Mesendoderm (in vitro differentiated cells): Measurements from ENCODE around the gene SCIMP.
A peak's percentile ranks its signal among the peaks of the same experiment; 100 is the strongest.

Experiments
- DNase-seq: peaks from one replicate; pipeline ENCODE4 v3.0.0; 2013
- H2AK5ac ChIP-seq: 2 replicates; pipeline ENCODE4 v1.6.1; 2013; ENCODE audit warnings: low read length, inconsistent platforms
- H2BK120ac ChIP-seq: 2 replicates; pipeline ENCODE4 v1.6.1; 2013; ENCODE audit warnings: low read depth, mild to moderate bottlenecking, low read length, moderate library complexity, mixed read lengths
- H2BK15ac ChIP-seq: replicated peaks from 2 replicates; pipeline ENCODE4 v1.6.1; 2013; ENCODE audit warnings: low read depth, mild to moderate bottlenecking, moderate library complexity
- H2BK5ac ChIP-seq: 2 replicates; pipeline ENCODE4 v1.6.1; 2013; ENCODE audit warnings: low read length, inconsistent platforms
- H3K18ac ChIP-seq: 2 replicates; pipeline ENCODE4 v1.6.1; 2013; ENCODE audit warnings: mild to moderate bottlenecking, low read length, mixed read lengths
- H3K23ac ChIP-seq: one replicate; pipeline ENCODE4 v1.6.1; 2013; ENCODE audit warnings: low read length
- H3K27ac ChIP-seq: 2 replicates; pipeline ENCODE4 v1.5.1; 2013; ENCODE audit warnings: low read depth, mild to moderate bottlenecking, inconsistent platforms, low read length, moderate library complexity
- H3K27me3 ChIP-seq: 2 replicates; pipeline ENCODE4 v1.6.1; 2013; ENCODE audit warnings: low read length, control low read depth, mild to moderate bottlenecking, inconsistent platforms; ENCODE audit not compliant: insufficient read depth, poor library complexity
- H3K36me3 ChIP-seq: 2 replicates; pipeline ENCODE4 v1.6.1; 2013; ENCODE audit warnings: low read length, inconsistent platforms; ENCODE audit not compliant: control insufficient read depth, insufficient read depth
- H3K4ac ChIP-seq: one replicate; pipeline ENCODE4 v1.6.1; 2013; ENCODE audit warnings: low read depth, mild to moderate bottlenecking, low read length, moderate library complexity
- H3K4me1 ChIP-seq: 2 replicates; pipeline ENCODE4 v1.6.1; 2013; ENCODE audit warnings: low read depth, low read length, inconsistent platforms; ENCODE audit not compliant: control insufficient read depth
- H3K4me2 ChIP-seq: 2 replicates; pipeline ENCODE4 v1.6.1; 2013; ENCODE audit warnings: low read length
- H3K4me3 ChIP-seq: 2 replicates; pipeline ENCODE4 v1.5.1; 2013; ENCODE audit warnings: mild to moderate bottlenecking, low read length
- H3K56ac ChIP-seq: one replicate; pipeline ENCODE4 v1.6.1; 2013; ENCODE audit warnings: low read length
- H3K79me1 ChIP-seq: 2 replicates; pipeline ENCODE4 v1.6.1; 2013; ENCODE audit warnings: low read length, inconsistent platforms
- H3K79me2 ChIP-seq: 2 replicates; pipeline ENCODE4 v1.6.1; 2013; ENCODE audit warnings: mild to moderate bottlenecking, low read length; ENCODE audit not compliant: control insufficient read depth, insufficient read depth
- H3K9ac ChIP-seq: 2 replicates; pipeline ENCODE4 v1.6.1; 2013; ENCODE audit warnings: low read length, inconsistent platforms
- H4K5ac ChIP-seq: one replicate; pipeline ENCODE4 v1.6.1; 2013; ENCODE audit warnings: low read length
- H4K8ac ChIP-seq: one replicate; pipeline ENCODE4 v1.6.1; 2013; ENCODE audit warnings: low read depth, mild to moderate bottlenecking, control low read depth, low read length, moderate library complexity
- WGBS: extraction: QIAGEN DNeasy Blood & Tissue Kit; methylation state at CpG from one replicate; pipeline ENCODE4 v1.1.7; 2013; ENCODE audit warnings: low lambda C conversion rate, missing lambda C conversion rate; ENCODE audit not compliant: insufficient coverage; ENCODE audit errors: extremely low coverage; 5-methylcytosine and 5-hydroxymethylcytosine counted together

The SCIMP gene

DNA sequence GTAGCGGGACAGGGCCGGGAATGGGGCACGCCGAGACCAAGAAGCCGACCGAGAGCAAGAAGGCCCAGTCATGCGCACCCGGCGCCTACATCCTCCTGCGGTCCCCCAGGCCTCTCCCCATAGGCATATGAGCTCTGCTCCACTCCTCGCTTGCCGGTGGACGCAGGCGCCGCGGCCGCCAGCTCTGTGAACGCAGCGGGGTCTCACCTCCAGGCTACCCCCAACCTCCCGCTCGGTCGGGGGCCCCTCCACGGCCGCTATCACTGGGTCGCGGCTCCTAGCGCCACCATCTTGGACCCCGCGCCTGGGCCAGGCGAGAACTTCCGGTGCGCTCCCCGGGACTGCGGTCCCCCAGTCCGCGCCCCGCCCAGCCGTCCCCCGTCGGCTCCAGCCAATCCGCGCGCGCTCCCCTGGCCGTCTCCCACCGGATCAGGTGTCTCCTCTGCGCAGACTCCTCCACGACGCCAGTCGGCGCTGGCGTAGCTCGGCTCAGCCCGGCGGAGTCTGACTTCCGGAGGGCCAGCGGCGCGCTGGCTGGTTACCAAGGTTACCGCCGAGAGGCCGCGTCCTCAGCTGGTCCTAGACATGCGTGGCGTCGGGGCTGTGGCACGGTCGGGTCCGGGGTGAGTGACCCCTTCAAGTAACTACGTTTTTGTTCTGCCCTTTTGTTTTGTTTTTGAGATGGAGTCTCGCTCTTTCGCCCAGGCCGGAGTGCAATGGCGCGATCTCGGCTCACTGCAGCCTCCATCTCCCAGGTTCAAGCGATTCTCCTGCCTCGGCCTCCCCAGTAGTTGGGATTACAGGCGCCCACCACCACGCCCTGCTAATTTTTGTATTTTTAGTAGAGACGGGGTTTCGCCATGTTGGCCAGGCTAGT lies 42.9 kb downstream of the SCIMP start, which contains the start of gene ZNF594:
TSS of gene ZNF594 (minus strand) at position 328 of the 877 bp plus-strand sequence. CDS start 7,612 bp downstream, outside the sequence.
- no peaks in the 10 kb centered on the region for H3K79me2 ChIP-seq
- H3K4me1 ChIP-seq: no peaks in the 10 kb centered on the region
- no peak within 1 kb of the TSS for H2AK5ac ChIP-seq
- peak within 1 kb of the TSS; percentile 86 for H3K18ac ChIP-seq
- H3K79me1 ChIP-seq: peaks cover 4% of the 10 kb centered on the region
- H2BK120ac ChIP-seq: no peak within 1 kb of the TSS
- peak within 1 kb of the TSS; percentile 97 for H4K5ac ChIP-seq
- H3K4me3 ChIP-seq: peak within 1 kb of the TSS; percentile 88
- peak within 1 kb of the TSS; percentile 99 for H4K8ac ChIP-seq
- DNase-seq: peak; percentile 97
- H3K27ac ChIP-seq: no peak within 1 kb of the TSS
- H2BK15ac ChIP-seq: no peak within 1 kb of the TSS
- no peak within 1 kb of the TSS for H3K23ac ChIP-seq
- peak within 1 kb of the TSS; percentile 95 for H3K56ac ChIP-seq
- peak within 1 kb of the TSS; percentile 77 for H3K4ac ChIP-seq
- peak within 1 kb of the TSS; percentile 80 for H3K4me2 ChIP-seq
- H3K27me3 ChIP-seq: no peaks in the 10 kb centered on the region
- peak within 1 kb of the TSS; percentile 87 for H3K9ac ChIP-seq
- no peak within 1 kb of the TSS for H2BK5ac ChIP-seq
- H3K36me3 ChIP-seq: no peaks in the 10 kb centered on the region
- no CpG with 5 or more reads among the region's 82 CpGs for WGBS

DNA sequence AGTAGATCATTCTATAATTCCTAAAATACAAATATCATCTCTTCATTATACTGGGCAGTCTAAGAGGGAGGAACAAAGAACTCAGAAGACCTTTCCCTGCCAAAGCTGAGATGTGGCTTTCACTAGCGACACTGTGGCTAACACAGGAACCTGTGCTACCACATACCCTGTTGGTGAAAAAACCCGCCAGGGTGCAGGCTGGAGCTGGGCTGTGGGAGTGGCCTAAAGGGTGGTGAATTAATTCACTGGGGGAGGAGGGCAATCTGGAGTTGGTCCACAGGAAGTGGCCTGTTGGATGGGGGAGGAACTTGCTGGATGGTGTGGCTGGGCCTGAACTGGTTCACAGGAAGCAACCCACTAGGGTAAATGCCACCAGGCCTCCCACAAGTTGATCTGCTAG lies 50.4 kb downstream of the SCIMP start:
- no peak overlapping the region for H4K8ac ChIP-seq
- peak overlapping the region; percentile 38 for H3K4me3 ChIP-seq
- no peak for DNase-seq
- whole genome bisulfite sequencing: no CpG with 5 or more reads among the region's 2 CpGs
- no peak overlapping the region for H3K56ac ChIP-seq
- peaks cover 11% of the 10 kb centered on the region for H3K36me3 ChIP-seq
- H3K79me1 ChIP-seq: no peaks in the 10 kb centered on the region
- H3K27me3 ChIP-seq: no peaks in the 10 kb centered on the region
- H3K79me2 ChIP-seq: no peaks in the 10 kb centered on the region
- H2BK5ac ChIP-seq: no peak overlapping the region
- H3K27ac ChIP-seq: no peak overlapping the region
- H2AK5ac ChIP-seq: no peak overlapping the region
- H3K4me1 ChIP-seq: no peaks in the 10 kb centered on the region
- no peak overlapping the region for H3K4ac ChIP-seq
- no peak overlapping the region for H3K23ac ChIP-seq
- H2BK120ac ChIP-seq: no peak overlapping the region
- no peak overlapping the region for H3K4me2 ChIP-seq
- no peak overlapping the region for H4K5ac ChIP-seq
- no peak overlapping the region for H3K9ac ChIP-seq
- H2BK15ac ChIP-seq: no peak overlapping the region
- H3K18ac ChIP-seq: no peak overlapping the region

DNA sequence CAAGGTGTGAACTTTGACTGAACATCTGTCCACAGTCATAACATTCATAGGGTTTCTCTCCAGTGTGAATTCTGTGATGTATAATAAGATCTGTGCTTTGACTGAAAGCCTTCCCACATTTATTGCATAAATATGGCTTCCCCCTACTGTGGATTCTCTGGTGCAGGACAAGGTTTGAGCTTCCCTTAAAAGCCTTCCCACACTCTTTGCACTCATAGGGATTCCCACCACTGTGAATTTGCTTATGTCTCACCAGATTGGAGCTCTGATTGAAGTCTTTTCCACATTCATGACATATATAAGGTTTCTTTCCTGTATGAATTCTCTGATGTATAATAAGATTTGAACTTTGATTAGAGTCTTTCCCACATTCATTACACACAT lies 51.3 kb downstream of the SCIMP start:
- H3K27ac ChIP-seq: no peak overlapping the region
- no peaks in the 10 kb centered on the region for H3K79me2 ChIP-seq
- no peak overlapping the region for H2BK15ac ChIP-seq
- no peak overlapping the region for H3K9ac ChIP-seq
- no peak overlapping the region for H2AK5ac ChIP-seq
- H4K8ac ChIP-seq: no peak overlapping the region
- no peak overlapping the region for H2BK120ac ChIP-seq
- peak overlapping the region; percentile 28 for H3K4me3 ChIP-seq
- H3K18ac ChIP-seq: no peak overlapping the region
- H2BK5ac ChIP-seq: no peak overlapping the region
- H3K23ac ChIP-seq: no peak overlapping the region
- H4K5ac ChIP-seq: no peak overlapping the region
- peaks cover 11% of the 10 kb centered on the region for H3K36me3 ChIP-seq
- H3K27me3 ChIP-seq: no peaks in the 10 kb centered on the region
- no peak overlapping the region for H3K4me2 ChIP-seq
- H3K4ac ChIP-seq: no peak overlapping the region
- H3K79me1 ChIP-seq: no peaks in the 10 kb centered on the region
- DNase-seq: no peak
- H3K56ac ChIP-seq: no peak overlapping the region
- no peaks in the 10 kb centered on the region for H3K4me1 ChIP-seq

DNA sequence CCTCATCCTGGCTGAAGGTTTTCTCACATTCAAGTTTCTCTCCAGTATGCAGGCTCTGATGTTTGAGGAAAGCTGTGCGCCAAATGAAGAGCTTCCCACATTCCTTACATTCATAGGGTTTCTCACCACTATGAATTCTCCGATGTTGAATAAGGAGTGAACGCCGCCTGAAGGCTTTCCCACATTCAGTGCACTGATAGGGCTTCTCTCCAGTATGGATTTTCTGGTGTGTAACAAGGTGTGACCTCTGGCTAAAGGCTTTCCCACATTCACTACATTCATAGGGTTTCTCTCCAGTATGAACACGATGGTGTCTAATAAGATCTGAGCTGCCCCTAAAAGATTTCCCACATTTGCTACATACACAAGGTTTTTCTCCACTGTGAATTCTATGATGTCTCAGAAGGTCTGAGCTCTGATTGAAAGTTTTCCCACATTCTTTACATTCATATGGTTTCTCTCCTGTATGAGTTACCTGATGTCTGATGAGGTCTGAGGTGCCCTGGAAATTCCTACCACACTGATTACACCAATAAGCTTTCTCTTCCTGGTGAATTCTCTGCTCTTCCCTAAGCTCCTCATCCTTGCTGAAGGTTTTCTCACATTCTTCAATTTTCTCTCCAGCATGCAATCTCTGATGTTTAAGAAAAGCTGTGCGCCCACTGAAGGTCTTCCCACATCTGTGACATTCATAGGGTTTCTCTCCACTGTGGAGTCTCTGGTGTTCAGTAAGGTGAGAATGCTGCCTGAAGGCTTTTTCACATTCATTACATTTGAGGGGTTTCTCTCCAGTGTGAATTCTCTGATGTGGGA lies 51.9 kb downstream of the SCIMP start:
- H3K18ac ChIP-seq: no peak overlapping the region
- H3K27me3 ChIP-seq: no peaks in the 10 kb centered on the region
- no peak overlapping the region for H3K27ac ChIP-seq
- no peak for DNase-seq
- no peak overlapping the region for H3K4ac ChIP-seq
- H3K79me2 ChIP-seq: no peaks in the 10 kb centered on the region
- no peaks in the 10 kb centered on the region for H3K79me1 ChIP-seq
- no peak overlapping the region for H2BK15ac ChIP-seq
- no peak overlapping the region for H3K23ac ChIP-seq
- no peak overlapping the region for H4K5ac ChIP-seq
- no peak overlapping the region for H2AK5ac ChIP-seq
- H3K4me3 ChIP-seq: peak overlapping the region; percentile 33
- no peak overlapping the region for H2BK120ac ChIP-seq
- H3K4me2 ChIP-seq: no peak overlapping the region
- no peak overlapping the region for H3K9ac ChIP-seq
- no peak overlapping the region for H3K56ac ChIP-seq
- no peak overlapping the region for H4K8ac ChIP-seq
- peaks cover 11% of the 10 kb centered on the region for H3K36me3 ChIP-seq
- H2BK5ac ChIP-seq: no peak overlapping the region
- WGBS: no CpG with 5 or more reads among the region's 6 CpGs
- H3K4me1 ChIP-seq: no peaks in the 10 kb centered on the region

DNA sequence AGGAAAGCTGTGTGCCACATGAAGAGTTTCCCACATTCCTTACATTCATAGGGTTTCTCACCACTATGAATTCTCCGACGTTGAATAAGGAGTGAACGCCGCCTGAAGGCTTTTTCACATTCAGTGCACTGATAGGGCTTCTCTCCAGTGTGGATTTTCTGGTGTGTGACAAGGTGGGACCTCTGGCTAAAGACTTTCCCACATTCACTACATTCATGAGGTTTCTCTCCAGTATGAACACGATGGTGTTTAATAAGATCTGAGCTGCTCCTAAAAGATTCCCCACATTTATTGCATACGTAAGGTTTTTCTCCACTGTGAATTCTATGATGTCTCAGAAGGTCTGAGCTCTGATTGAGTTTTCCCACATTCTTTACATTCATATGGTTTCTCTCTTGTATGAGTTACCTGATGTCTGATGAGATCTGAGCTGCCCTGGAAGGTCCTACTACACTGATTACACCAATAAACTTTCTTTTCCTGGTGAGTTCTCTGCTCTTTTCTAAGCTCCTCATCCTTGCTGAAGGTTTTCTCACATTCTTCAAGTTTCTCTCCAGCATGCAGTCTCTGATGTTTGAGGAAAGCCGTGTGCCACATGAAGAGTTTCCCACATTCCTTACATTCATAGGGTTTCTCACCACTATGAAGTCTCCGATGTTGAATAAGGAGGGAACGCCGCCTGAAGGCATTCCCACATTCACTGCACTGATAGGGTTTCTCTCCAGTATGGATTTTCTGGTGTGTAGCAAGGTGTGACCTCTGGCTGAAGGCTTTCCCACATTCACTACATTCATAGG lies 53.0 kb downstream of the SCIMP start:
- Histone ChIP-seq H3K79me1 (no peaks in the 10 kb centered on the region), H2BK15ac (no peak overlapping the region), H3K18ac (no peak overlapping the region), H3K4me3 (peak overlapping the region; percentile 33), H4K8ac (no peak overlapping the region), H4K5ac (no peak overlapping the region), H2BK120ac (no peak overlapping the region), H3K27ac (no peak overlapping the region), H3K56ac (no peak overlapping the region), H3K36me3 (peaks cover 11% of the 10 kb centered on the region), H3K23ac (no peak overlapping the region), H2BK5ac (no peak overlapping the region), H2AK5ac (no peak overlapping the region), H3K4ac (no peak overlapping the region), H3K4me2 (no peak overlapping the region), H3K4me1 (no peaks in the 10 kb centered on the region), H3K27me3 (no peaks in the 10 kb centered on the region), H3K79me2 (no peaks in the 10 kb centered on the region), H3K9ac (no peak overlapping the region)
- no peak for DNase-seq
- WGBS: no CpG with 5 or more reads among the region's 10 CpGs
